ENCODE data around the gene OSTM1. TPM values are rescaled to one million over a fixed set of nuclear protein-coding genes. Genes with fewer than 3 reads are reported as not detected.
"Not testable (repeated sequence)": the region's sequence is repeated elsewhere in the genome, so short reads cannot be mapped to it uniquely, and the experiment has no call there.

OSTM1 gene
- total RNA-seq, 1 donor from 2014 or later: 21.4 TPM

DNA sequence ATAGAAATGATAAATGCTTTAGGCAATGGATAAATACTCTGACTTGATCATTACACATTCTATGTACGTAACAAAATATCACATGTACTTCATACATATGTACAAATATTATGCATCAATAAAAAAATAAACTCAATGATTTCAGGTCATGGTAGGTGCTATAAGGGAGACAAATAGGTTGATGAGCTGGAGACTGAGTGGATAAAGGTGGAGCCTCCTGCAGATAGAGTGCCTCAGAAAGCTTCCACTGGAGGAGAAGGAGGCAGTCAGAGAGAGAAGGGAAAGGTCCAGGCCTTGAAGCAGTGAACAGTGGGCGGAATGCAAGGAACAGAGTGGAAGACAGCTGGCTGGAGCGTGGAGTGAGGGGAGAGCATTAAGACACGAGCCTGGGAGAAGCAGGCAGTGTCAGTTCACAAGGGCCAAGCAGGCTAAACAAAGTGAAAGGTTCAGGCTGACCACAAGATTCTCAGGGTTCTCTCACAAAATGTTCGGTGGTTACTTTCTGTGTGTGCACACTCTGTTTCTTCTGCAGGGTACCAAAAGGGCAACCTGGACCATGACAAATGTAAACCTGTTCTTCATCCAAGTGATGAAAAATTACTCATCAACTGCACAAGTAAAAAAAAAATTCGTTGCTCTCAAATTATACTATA is 60.6 kb downstream of the OSTM1 start:
- ChIA-PET POLR2A (no interaction called here), CTCF (no interaction called here)
- DNase-seq: no peak
- no peak overlapping the region for H3K4me3 Mint-ChIP-seq
- no peak for TF ChIP-seq CTCF (IDR thresholded peaks at IDR 0.05)
- no peak for ATAC-seq (ENCODE audit: low read depth)
- no peaks in the 10 kb centered on the region for H3K4me1 Mint-ChIP-seq
- intact Hi-C loops (cut with micrococcal nuclease): no loop called here
- H3K36me3 Mint-ChIP-seq (ENCODE audit: low read depth): peaks cover 4% of the 10 kb centered on the region
- no peak overlapping the region for H3K27ac Mint-ChIP-seq
- peaks cover 13% of the 10 kb centered on the region for H3K9me3 Mint-ChIP-seq
- H3K27me3 Mint-ChIP-seq: no peaks in the 10 kb centered on the region

DNA sequence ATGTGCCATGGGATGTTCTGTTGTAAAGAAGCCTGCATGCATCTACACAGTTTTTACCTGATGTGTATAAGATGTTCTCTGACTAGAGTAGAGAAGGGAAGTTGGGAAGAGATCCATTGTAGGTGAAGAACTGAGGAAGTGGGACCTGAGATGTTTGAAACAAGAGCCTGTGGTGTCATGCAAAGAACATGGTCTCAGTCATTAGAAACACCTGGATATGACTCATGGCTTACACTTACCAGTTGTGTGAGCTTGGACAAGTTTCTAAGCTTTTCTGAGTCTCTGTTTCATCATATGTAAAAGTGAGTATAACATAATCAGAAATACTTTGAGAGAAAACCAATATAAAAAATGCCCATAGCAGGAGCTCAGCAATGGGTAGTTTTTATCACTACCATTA is 64.6 kb downstream of the OSTM1 start:
- ChIA-PET POLR2A (no interaction called here), CTCF (no interaction called here)
- peaks cover 8% of the 10 kb centered on the region for H3K9me3 Mint-ChIP-seq
- no peak overlapping the region for H3K27ac Mint-ChIP-seq
- peaks cover 4% of the 10 kb centered on the region for H3K36me3 Mint-ChIP-seq (ENCODE audit: low read depth)
- intact Hi-C loops (cut with micrococcal nuclease): no loop called here
- ATAC-seq (ENCODE audit: low read depth) (no peak), DNase-seq (no peak)
- no peak overlapping the region for H3K4me3 Mint-ChIP-seq
- no peaks in the 10 kb centered on the region for H3K4me1 Mint-ChIP-seq
- no peaks in the 10 kb centered on the region for H3K27me3 Mint-ChIP-seq
- no peak for TF ChIP-seq CTCF (IDR thresholded peaks at IDR 0.05)

DNA sequence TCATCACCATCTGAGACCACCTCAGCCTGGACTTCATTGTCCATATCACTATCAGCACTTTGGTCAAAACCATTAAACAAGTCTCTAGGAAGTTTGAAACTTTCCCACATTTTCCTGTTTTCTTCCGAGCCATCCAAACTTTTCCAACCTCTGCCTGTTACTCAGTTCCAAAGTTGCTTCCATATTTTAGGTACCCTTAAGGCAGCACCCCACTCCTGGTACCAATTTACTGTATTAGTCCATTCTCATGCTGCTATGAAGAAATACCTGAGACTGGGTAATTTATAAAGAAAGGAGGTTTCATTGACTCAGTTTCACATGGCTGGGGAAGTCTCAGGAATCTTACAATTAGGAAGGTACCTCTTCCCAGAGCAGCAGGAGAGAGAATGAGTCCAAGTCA is 65.3 kb downstream of the OSTM1 start:
- H3K9me3 Mint-ChIP-seq; H3K4me1 Mint-ChIP-seq; POLR2A ChIA-PET; H3K27me3 Mint-ChIP-seq; H3K4me3 Mint-ChIP-seq; H3K36me3 Mint-ChIP-seq (ENCODE audit: low read depth); ATAC-seq (ENCODE audit: low read depth); CTCF ChIA-PET; DNase-seq; intact Hi-C loops (cut with micrococcal nuclease); H3K27ac Mint-ChIP-seq: not testable (repeated sequence)

DNA sequence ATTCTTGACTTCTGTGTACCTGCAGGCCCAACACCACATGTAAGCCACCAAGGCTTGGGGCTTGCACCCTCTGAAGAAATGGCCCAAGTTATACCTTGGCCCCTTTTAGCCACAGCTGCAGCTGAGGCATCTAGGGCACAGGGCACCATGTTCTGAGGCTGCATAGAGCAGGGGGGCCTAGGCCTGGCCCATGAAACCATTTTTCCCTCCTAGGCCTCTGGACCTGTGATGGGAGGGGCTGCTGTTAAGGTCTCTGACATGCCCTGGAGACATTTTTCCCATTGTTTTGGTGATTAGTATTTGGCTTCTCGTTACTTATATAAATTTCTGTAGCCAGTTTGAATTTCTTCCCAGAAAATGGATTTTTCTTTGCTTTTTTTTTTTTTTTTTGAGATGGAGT is 66.2 kb downstream of the OSTM1 start:
- peaks cover 4% of the 10 kb centered on the region for H3K36me3 Mint-ChIP-seq (ENCODE audit: low read depth)
- no peak overlapping the region for H3K4me3 Mint-ChIP-seq
- no peaks in the 10 kb centered on the region for H3K4me1 Mint-ChIP-seq
- ChIA-PET POLR2A (no interaction called here), CTCF (no interaction called here)
- H3K9me3 Mint-ChIP-seq: peaks cover 8% of the 10 kb centered on the region
- TF ChIP-seq CTCF (IDR thresholded peaks at IDR 0.05): no peak
- DNase-seq (no peak), ATAC-seq (ENCODE audit: low read depth) (no peak)
- no peak overlapping the region for H3K27ac Mint-ChIP-seq
- H3K27me3 Mint-ChIP-seq: no peaks in the 10 kb centered on the region
- intact Hi-C loops (cut with micrococcal nuclease): no loop called here

- Mint-ChIP-seq H3K27ac (no peak overlapping the region), H3K9me3 (peaks cover 8% of the 10 kb centered on the region), H3K27me3 (no peaks in the 10 kb centered on the region), H3K4me1 (no peaks in the 10 kb centered on the region), H3K4me3 (no peak overlapping the region), H3K36me3 (ENCODE audit: low read depth) (peaks cover 4% of the 10 kb centered on the region)
- no peak for TF ChIP-seq CTCF (IDR thresholded peaks at IDR 0.05)
- ATAC-seq (ENCODE audit: low read depth) (no peak), DNase-seq (no peak)
- POLR2A ChIA-PET: no interaction called here
- CTCF ChIA-PET: no interaction called here
- intact Hi-C loops (cut with micrococcal nuclease): no loop called here
These were observed 68.6 kb downstream of the OSTM1 start for GRCh38 chr6:108005961-108006360.

DNA sequence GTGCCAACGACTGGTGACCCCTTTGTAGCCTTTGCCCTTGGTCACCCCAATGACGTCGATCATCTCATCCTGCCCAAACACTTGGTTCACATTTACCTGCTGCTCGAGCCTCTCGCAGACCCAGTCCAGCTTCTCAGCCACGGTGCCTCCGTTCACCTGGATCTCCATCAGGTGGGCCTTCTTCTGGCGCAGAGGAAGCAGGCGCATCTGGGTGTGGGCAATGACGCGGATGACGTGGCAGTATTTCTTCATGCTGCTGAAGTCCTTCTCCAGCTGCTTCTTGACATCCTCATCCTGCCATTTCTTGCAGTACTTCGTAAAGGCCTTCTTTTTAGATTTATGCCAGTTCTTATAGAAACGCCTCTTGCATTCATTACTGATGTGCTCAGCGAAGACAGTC is 69.7 kb downstream of the OSTM1 start:
- DNase-seq (no peak), ATAC-seq (ENCODE audit: low read depth) (no peak)
- Mint-ChIP-seq H3K27me3 (no peaks in the 10 kb centered on the region), H3K4me3 (no peak overlapping the region), H3K9me3 (peaks cover 8% of the 10 kb centered on the region), H3K4me1 (no peaks in the 10 kb centered on the region), H3K36me3 (ENCODE audit: low read depth) (peaks cover 4% of the 10 kb centered on the region), H3K27ac (no peak overlapping the region)
- intact Hi-C loops (cut with micrococcal nuclease): no loop called here
- ChIA-PET POLR2A (no interaction called here), CTCF (no interaction called here)
- no peak for TF ChIP-seq CTCF (IDR thresholded peaks at IDR 0.05)

Measured in activated B cell treated with CpG ODN at 0.5 μM for 24 hours (primary cell).